IMR-90 (cell line): ENCODE data around the gene BYSL.
A peak's percentile ranks its signal among the peaks of the same experiment; 100 is the strongest.

Experiments used
- POLR2A ChIP-seq: IDR thresholded peaks from 2 replicates; pipeline ENCODE4 v1.6.1; 2012; ENCODE audit warnings: mild to moderate bottlenecking, low read depth, low read length
- RFX5 ChIP-seq: IDR thresholded peaks from 2 replicates; pipeline ENCODE4 v1.8.0; 2012; ENCODE audit warnings: low read depth, mild to moderate bottlenecking, low read length, moderate library complexity
- TF ChIP-seq, protein P1 (sequence below): conservative IDR thresholded peaks from 2 replicates; pipeline ENCODE4 v1.5.1; 2012; ENCODE audit warnings: mild to moderate bottlenecking, low read depth, low read length, improper control_type of control experiment

DNA sequence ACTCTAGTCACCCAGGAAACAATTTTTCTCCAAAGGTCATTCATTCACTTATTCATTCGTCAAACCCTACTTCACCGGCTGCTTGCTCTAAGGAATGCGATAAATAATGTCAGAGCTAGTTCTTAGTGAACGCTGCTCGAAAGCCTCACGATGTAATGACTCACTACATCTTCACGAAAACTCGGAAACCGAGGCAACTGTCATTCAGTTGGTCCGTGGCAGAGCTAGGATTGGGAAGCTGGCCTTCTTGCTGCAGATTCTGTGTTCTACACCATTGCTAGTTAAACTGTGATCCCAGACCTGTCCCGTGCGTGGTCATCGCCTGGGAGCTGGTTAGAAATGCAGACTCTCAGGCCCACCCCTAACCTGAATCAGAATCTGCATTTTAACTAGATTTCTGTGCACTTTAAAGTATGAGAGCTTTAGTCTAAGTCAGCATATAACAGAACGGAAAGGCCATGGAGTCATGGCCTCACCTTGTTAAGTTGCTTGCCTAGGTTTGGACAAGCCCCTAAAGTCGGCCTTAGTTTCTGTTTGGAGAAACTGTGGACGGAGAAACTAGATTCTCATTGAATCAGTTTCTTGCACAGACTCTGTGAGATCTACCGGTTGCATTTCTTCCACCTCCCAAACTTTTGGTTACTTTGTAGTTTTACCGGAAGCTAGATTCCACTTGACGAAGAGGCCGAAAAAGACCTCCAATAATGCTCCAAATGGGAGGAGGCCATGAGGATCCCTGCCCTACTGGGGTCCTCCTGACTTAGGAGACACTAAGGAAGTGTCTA, 21.0 kb downstream of the BYSL start:
- TF ChIP-seq POLR2A (0 out of 2 replicates have a peak, but pooled peaks have one; percentile 13), RFX5 (no peak)
- TF ChIP-seq, protein P1, sequence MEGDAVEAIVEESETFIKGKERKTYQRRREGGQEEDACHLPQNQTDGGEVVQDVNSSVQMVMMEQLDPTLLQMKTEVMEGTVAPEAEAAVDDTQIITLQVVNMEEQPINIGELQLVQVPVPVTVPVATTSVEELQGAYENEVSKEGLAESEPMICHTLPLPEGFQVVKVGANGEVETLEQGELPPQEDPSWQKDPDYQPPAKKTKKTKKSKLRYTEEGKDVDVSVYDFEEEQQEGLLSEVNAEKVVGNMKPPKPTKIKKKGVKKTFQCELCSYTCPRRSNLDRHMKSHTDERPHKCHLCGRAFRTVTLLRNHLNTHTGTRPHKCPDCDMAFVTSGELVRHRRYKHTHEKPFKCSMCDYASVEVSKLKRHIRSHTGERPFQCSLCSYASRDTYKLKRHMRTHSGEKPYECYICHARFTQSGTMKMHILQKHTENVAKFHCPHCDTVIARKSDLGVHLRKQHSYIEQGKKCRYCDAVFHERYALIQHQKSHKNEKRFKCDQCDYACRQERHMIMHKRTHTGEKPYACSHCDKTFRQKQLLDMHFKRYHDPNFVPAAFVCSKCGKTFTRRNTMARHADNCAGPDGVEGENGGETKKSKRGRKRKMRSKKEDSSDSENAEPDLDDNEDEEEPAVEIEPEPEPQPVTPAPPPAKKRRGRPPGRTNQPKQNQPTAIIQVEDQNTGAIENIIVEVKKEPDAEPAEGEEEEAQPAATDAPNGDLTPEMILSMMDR = no peak
